ENCODE results near the gene USP5.

The USP5 gene, protein sequence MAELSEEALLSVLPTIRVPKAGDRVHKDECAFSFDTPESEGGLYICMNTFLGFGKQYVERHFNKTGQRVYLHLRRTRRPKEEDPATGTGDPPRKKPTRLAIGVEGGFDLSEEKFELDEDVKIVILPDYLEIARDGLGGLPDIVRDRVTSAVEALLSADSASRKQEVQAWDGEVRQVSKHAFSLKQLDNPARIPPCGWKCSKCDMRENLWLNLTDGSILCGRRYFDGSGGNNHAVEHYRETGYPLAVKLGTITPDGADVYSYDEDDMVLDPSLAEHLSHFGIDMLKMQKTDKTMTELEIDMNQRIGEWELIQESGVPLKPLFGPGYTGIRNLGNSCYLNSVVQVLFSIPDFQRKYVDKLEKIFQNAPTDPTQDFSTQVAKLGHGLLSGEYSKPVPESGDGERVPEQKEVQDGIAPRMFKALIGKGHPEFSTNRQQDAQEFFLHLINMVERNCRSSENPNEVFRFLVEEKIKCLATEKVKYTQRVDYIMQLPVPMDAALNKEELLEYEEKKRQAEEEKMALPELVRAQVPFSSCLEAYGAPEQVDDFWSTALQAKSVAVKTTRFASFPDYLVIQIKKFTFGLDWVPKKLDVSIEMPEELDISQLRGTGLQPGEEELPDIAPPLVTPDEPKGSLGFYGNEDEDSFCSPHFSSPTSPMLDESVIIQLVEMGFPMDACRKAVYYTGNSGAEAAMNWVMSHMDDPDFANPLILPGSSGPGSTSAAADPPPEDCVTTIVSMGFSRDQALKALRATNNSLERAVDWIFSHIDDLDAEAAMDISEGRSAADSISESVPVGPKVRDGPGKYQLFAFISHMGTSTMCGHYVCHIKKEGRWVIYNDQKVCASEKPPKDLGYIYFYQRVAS

DNA sequence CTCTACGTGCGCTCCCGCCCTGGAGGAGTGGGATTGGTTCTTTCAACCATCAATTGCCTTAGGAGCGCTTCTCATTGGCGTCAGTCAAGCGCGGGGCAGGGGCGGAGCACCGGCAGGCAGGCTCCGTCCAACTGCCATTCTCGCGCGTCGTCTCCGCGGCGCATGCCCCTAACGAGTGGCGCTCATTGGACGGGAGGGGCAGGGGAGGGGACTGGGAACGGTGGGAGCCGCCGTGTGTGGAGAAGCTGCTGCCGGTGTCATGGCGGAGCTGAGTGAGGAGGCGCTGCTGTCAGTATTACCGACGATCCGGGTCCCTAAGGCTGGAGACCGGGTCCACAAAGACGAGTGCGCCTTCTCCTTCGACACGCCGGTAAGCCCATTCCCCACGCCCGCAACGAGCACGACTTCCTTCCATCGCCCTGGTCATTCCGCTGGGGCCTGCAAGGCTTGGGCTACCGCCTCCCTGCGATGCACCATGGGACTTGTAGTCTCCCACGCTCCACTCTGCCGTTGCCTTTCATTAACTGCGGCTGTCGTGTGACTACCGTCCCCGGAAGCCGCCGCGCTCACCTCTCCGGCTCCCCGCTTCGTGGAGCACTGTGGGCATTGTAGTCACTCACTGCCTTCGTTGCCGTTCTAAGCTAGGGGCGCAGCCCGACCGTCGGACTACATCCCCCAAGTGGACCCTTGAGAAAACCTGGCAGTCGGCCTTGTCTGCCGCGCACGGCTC is at the start of gene USP5:
Gene USP5 (plus strand): TSS at position 230 of the 730 bp plus-strand sequence. CDS start 30 bp downstream, at position 260.
- peak; percentile 94 for DNase-seq (ENCODE audit: low spot score)

DNA sequence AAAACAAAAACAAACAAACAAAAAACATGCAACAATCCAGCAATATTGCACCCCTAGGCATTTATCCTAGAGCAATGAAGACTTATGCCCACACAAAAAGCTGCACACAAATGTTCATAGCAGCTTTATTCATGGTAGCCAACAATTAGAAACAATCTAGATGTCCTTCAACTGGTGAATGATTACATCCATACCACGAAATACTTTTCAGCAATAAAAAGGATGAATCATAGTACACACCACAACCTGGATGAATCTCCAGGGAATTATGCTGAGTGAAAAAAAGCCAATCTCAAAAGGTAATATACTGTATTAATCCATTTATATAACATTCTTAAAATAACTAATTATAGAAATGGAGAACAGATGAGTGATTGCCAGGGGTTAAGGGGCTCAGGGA is 44.8 kb upstream of the USP5 start:
- no peak for DNase-seq (ENCODE audit: low spot score)

DNA sequence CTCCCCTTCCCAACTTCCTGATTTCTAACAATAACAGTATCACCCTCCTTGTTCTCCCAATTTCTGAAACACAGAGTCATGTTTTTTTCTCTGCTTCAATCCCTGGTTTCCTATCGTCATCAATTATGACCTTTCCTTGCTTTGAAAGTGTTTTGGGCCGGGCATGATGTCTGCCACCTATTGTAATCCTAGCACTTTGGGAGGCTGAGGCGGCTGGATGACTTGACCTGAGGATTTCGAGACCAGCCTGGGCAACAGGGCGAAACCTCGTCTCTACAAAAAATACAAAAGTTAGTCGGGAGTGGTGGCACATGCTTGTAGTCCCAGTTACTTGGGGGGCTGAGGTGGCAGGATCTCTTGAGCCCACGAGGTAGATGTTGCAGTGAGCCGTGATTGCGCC is 42.9 kb upstream of the USP5 start:
- no peak for DNase-seq (ENCODE audit: low spot score)

DNA sequence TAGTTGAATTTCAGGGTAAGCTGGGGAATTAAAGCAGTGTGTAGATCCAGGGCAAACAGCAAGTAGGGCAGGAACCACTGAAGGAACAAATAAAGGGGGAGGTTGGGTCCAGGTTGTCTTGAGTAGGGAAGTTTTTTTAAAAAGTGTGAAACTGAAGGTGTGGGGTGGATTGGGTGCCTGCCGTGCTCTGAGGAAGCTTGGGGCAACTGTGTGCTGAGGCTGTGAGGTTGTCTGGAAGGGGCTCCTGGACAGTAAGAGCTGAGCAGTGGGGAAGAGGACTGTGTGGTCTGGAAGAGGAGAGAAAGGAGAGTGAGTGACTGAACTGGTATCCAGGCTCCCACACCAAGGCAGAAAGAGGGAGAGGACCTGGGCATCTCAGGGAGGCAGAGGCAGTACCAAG is 41.2 kb upstream of the USP5 start:
- DNase-seq (ENCODE audit: low spot score) = no peak

DNA sequence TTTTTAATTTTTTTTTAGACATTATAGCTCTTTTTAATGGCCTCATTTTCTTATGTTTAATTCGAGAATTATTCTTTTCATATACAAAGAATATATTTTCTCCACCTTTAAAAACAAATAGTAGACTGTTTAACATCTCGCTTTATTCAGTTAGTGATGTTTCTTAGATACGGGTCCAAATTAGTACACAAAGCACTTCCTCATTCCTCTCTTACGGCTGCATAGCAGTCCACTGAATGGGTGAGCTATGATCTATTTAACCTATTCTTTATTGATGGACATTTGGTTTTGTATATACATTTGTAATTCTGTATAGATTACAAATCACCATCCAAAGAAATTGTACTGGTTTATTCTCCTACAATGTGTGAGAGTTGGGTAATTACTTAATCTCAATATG is 38.6 kb upstream of the USP5 start:
- DNase-seq (ENCODE audit: low spot score) = no peak

DNA sequence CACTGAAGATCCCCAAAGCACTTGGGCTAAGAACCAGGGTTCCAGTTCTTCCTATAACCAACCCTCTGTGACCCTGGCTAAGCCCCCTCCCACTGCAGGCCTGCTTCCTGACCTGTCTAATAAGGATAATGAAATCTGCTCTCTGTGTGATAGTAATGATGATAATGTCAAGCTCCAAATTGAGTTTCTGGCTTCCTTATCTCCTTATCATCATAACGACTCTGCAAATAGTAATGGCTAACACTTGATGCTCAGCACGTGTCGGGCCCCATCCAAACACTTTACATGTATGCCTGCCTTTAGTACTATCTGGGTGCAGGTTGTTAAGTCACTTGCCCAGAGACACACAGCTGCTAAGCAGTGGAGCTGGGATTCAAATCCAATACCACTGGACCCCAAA is 35.4 kb upstream of the USP5 start:
- no peak for DNase-seq (ENCODE audit: low spot score)

DNA sequence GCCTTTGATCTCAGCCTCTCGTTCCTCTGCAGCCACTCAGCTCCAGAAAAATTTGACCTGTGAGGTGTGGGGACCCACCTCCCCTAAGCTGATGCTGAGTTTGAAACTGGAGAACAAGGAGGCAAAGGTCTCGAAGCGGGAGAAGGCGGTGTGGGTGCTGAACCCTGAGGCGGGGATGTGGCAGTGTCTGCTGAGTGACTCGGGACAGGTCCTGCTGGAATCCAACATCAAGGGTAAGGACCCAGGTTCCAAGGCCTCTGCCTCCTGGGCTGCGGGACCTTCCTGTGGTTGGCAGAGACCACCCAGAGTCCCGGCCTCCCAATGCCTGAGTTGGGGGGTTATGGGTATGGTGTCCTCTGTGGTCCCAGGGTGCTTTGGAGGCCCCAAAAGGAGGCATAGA is 34.9 kb upstream of the USP5 start:
- no peak for DNase-seq (ENCODE audit: low spot score)

DNA sequence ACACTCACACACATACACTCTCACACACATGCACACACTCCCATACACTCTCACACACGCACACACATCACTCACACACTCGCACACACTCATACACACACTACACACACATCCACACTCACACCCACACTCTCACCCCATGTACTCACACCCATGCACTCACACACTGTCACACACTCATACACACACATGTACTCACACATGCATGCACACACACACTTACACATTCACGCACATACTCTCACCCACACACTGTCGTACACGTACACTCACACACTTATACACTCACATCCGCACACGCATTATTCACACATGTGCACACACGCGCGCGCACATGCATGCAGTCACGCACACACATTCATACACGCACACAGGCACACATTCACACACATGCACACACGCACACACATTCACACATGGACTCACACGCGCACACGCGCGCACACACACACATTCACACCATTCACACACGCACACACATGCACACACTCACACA is 34.2 kb upstream of the USP5 start:
- no peak for DNase-seq (ENCODE audit: low spot score)

DNA sequence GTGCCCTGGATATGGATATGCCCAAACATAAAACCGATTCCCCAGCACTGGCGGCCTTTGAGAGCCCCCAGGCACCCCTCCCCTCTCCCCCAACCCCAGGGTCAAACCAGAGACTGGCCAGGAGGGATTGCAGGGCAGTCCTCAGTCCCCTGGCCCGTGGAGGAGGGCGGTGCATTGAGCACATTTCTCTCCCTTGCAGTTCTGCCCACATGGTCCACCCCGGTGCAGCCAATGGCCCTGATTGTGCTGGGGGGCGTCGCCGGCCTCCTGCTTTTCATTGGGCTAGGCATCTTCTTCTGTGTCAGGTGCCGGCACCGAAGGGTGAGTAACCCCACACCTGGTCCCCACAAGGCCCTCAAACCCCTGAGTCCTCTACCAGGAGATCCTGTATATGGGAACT is 33.7 kb upstream of the USP5 start:
- DNase-seq (ENCODE audit: low spot score) = no peak

DNA sequence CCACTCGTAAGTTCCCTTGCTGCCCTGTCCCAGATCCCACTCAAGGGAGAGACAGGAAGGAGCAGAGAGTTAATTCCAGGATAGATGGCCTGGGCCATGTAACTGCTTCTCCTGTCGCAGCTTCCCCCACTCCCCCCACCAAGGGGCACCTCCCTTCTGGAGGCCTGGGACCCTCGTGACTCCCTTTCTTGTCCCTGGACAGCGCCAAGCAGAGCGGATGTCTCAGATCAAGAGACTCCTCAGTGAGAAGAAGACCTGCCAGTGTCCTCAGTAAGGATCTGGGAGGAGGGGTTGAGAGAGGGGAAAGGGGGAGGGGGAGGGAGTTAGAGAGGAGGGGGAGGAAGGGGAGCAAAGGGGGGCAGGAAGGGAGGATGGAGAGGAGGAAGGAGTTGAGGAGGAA is 33.3 kb upstream of the USP5 start:
- DNase-seq (ENCODE audit: low spot score) = no peak

DNA sequence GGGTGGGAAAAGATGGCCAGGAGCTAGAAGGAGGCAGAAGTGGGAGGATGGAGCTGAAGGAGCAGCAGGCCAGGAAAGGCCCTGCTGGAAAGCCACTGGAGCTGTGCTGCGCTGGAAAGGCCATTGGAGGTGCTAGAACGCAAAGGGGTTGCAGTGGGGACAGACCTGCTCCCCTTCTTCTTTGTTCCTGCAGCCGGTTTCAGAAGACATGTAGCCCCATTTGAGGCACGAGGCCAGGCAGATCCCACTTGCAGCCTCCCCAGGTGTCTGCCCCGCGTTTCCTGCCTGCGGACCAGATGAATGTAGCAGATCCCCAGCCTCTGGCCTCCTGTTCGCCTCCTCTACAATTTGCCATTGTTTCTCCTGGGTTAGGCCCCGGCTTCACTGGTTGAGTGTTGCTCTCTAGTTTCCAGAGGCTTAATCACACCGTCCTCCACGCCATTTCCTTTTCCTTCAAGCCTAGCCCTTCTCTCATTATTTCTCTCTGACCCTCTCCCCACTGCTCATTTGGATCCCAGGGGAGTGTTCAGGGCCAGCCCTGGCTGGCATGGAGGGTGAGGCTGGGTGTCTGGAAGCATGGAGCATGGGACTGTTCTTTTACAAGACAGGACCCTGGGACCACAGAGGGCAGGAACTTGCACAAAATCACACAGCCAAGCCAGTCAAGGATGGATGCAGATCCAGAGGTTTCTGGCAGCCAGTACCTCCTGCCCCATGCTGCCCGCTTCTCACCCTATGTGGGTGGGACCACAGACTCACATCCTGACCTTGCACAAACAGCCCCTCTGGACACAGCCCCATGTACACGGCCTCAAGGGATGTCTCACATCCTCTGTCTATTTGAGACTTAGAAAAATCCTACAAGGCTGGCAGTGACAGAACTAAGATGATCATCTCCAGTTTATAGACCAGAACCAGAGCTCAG is 32.6 kb upstream of the USP5 start:
- DNase-seq (ENCODE audit: low spot score) = no peak

DNA sequence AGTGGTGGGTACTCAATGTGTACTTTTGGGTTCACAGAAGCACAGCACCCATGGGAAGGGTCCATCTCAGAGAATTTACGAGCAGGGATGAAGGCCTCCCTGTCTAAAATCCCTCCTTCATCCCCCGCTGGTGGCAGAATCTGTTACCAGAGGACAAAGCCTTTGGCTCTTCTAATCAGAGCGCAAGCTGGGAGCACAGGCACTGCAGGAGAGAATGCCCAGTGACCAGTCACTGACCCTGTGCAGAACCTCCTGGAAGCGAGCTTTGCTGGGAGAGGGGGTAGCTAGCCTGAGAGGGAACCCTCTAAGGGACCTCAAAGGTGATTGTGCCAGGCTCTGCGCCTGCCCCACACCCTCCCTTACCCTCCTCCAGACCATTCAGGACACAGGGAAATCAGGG is 31.8 kb upstream of the USP5 start:
- DNase-seq (ENCODE audit: low spot score) = no peak

DNA sequence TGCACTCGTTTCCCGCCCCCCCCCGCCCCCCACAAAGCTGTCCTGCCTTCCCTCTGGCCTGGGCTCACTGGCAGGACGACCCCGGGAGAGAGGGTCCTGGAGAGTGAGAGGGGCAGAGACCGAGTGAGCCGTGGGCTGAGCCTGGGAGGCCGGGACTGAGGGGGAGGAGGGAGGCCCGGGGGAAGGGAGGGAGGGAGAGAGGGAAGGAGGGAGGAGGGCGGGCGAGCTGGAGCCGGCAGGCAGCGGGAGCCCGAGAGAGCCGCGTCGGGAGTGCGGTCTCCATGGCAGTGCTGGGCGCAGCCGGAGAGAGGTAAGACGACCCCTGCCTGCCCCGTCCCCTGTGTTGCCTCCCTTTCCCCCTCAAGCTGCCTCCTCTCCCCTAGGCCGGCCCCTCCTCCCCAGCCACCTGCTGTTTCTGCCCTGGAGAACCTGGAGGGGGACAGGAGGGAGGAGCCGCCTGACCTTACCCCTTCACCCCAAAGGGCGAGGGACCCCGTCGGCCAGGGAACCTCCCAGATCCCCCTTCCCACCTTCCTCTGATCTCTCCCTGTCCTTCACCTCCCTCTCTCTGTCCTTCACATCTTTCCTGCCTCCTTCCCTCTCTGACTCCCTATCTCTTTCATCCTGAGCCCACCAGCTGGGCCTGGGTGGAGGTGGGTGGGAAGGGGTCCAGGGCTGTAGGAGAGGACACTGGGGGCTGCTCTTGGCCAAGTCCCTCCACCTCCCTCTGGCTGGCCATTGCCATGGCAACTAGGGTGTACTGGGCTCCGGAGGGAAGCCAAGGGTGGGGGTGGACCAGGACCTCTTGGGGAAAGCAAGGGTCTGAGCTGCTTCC is 30.1 kb upstream of the USP5 start, which contains the start of gene GPR162:
Gene GPR162 (plus strand): TSS at position 231 of the 835 bp plus-strand sequence. CDS start 2,078 bp downstream, outside the sequence.
- peak; percentile 71 for DNase-seq (ENCODE audit: low spot score)

DNA sequence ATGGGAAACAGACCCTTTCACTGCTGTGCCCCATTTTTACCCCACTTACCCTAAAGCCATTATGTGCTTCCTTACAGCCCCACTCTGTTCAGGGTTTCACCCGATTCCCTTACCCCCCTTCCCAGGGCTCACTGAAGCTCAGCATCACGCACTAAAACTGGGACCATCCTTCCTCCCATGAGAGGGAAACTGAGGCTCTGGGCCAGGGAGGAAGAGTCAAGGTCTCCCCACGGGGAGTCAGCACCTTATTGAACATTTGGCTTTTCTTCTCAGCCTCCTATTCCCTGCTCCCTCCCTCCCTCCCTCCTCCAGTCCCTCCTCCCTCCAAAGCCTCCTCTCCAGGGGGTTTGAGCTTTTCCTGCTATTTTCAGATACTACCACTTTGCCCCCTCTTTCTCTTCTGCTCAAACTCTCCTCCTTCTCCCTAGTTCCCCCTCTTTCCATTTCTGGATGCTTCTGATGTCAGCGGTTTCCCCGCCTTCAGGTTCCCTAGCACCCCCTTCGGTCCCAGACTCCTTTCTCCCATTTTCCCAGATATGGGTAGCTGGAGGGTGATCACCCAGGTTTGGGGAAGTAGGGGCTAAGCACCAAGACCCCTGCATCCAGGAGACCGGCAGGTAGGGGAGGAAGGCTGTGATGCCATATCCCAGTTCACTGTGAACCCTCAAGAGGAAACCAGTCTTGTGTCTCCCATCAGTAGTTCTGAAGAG is 29.4 kb upstream of the USP5 start:
- no peak for DNase-seq (ENCODE audit: low spot score)

DNA sequence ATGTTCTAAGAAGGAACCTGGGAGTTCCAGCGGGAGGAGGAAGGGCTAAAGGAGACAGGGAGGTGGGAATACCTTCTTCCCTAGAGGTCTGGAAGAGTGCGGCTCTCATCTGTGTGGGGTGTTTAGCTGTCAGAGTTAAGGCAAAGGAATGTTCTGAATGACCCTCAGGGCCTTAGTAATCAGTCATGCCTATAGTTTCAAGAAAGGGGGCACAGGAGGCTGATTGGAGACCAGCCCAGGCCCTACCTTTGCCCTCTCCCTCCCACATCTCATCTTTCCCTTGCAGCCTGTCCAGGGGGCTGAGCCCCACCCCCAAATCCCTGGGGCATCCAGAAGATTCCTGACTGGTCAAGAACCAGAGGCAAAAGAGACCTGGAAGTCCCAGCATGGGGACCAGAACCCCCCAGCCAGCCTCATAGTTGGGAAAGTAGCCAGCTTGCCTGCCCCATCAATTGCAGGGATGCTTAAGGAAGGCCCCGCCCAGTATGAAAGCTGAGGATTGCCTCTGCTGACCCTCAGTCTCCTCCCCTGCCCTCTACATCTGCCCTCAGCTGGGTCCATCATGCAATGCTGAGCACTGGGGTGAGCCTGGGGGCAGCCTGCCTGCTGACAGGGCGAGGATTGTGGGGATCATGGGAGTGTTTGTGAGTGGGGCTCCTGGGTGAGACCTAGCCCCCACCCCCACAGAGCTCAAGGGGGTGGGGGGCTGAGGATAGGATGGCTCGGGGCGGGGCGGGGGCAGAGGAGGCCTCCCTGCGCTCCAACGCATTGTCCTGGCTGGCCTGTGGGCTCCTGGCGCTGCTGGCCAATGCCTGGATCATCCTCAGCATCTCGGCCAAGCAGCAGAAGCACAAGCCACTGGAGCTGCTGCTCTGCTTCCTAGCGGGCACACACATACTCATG is 28.5 kb upstream of the USP5 start:
- DNase-seq (ENCODE audit: low spot score) = no peak

DNA sequence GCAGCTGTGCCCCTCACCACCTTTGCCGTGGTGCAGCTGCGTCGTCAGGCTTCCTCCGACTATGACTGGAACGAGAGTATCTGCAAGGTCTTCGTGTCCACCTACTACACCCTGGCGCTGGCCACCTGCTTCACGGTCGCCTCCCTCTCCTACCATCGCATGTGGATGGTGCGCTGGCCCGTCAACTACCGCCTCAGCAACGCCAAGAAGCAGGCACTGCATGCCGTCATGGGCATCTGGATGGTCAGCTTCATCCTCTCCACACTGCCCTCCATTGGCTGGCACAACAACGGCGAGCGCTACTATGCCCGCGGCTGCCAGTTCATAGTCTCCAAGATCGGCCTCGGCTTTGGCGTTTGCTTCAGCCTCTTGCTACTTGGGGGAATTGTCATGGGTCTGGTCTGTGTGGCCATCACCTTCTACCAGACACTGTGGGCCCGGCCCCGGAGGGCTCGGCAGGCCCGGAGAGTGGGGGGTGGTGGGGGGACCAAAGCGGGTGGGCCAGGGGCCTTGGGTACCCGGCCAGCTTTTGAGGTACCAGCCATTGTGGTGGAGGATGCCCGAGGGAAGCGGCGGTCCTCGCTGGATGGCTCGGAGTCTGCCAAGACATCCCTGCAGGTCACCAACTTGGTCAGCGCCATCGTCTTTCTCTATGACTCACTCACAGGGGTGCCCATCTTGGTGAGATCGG is 27.7 kb upstream of the USP5 start:
- no peak for DNase-seq (ENCODE audit: low spot score)

DNA sequence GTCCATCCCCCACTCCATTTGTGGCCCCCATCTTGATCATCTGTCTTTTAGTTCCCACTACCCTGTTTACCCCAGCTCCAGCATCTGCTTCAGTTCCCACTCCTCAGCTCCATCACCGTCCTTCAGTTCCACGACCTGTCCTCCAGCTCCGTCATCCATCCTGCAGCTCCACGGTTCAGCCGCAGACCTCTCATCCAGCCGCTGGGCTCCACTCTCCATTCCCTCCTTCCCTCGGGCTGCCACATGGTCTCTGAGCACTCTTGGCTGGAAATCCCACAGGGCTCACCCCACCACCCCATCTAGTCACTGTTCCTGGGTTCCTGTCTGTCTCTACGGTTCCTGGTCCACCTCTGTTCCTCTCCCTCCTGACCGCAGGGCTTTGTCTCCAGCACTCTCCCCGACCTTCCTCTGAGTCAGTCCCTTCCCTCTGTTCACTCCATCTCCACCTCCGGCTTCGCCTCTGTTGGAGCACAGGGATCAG is 27.0 kb upstream of the USP5 start:
- DNase-seq (ENCODE audit: low spot score) = no peak
